ENCODE measurements around the gene PARP4.

PARP4 gene

GRCh38 chr13:24503379-24503696, 9.2 kb downstream of the PARP4 start:
- Histone ChIP-seq H3K9ac (ENCODE audit: low read depth, low read length, poor library complexity, severe bottlenecking) (no peak overlapping the region), H3K36me3 (ENCODE audit: insufficient read depth, low read length) (peaks cover 16% of the 10 kb centered on the region; the same call in 1 of the 2 replicates), H3F3A (ENCODE audit: low read depth) (no peaks in the 10 kb centered on the region), H3K9me2 (replicated peaks; ENCODE audit: low read depth, low read length) (no peaks in the 10 kb centered on the region), H3K79me2 (ENCODE audit: insufficient read depth, low read length) (peaks cover 43% of the 10 kb centered on the region), H3K4me3 (ENCODE audit: low read length, poor library complexity, severe bottlenecking) (no peak overlapping the region), H3K27me3 (ENCODE audit: insufficient read depth, low read length, poor library complexity, severe bottlenecking) (no peaks in the 10 kb centered on the region), H3K9me3 (ENCODE audit: insufficient read depth, low read depth, low read length) (no peaks in the 10 kb centered on the region), H3K4me2 (ENCODE audit: low read depth, low read length, poor library complexity, severe bottlenecking) (no peak overlapping the region), H2AFZ (ENCODE audit: low read length) (no peak overlapping the region), H3K4me1 (ENCODE audit: insufficient read depth, low read length, poor library complexity, severe bottlenecking) (no peaks in the 10 kb centered on the region), H4K20me1 (ENCODE audit: insufficient read depth, low read length, poor library complexity, severe bottlenecking) (peaks cover 7% of the 10 kb centered on the region)
- TF ChIP-seq CTCF (conservative IDR thresholded peaks at IDR 0.05; ENCODE audit: low read length) = no peak
- TF ChIP-seq EZH2phosphoT487 (IDR thresholded peaks at IDR 0.05; ENCODE audit: borderline replicate concordance) = no peak

- no peak overlapping the region for H3K4me3 ChIP-seq (ENCODE audit: low read length, poor library complexity, severe bottlenecking)
- TF ChIP-seq EZH2phosphoT487 (IDR thresholded peaks at IDR 0.05; ENCODE audit: borderline replicate concordance) (no peak), CTCF (conservative IDR thresholded peaks at IDR 0.05; ENCODE audit: low read length) (no peak)
- H2AFZ ChIP-seq (ENCODE audit: low read length) = no peak overlapping the region
- no peaks in the 10 kb centered on the region for H3K9me3 ChIP-seq (ENCODE audit: insufficient read depth, low read depth, low read length)
- peaks cover 38% of the 10 kb centered on the region for H3K79me2 ChIP-seq (ENCODE audit: insufficient read depth, low read length)
- no peaks in the 10 kb centered on the region for H3K4me1 ChIP-seq (ENCODE audit: insufficient read depth, low read length, poor library complexity, severe bottlenecking)
- H3K27me3 ChIP-seq (ENCODE audit: insufficient read depth, low read length, poor library complexity, severe bottlenecking) = no peaks in the 10 kb centered on the region
- no peaks in the 10 kb centered on the region for H3K9me2 ChIP-seq (replicated peaks; ENCODE audit: low read depth, low read length)
- no peak overlapping the region for H3K4me2 ChIP-seq (ENCODE audit: low read depth, low read length, poor library complexity, severe bottlenecking)
- H4K20me1 ChIP-seq (ENCODE audit: insufficient read depth, low read length, poor library complexity, severe bottlenecking) = peaks cover 7% of the 10 kb centered on the region
- H3K9ac ChIP-seq (ENCODE audit: low read depth, low read length, poor library complexity, severe bottlenecking) = no peak overlapping the region
- H3K36me3 ChIP-seq (ENCODE audit: insufficient read depth, low read length) = peaks cover 18% of the 10 kb centered on the region; the same call in 1 of the 2 replicates
- no peaks in the 10 kb centered on the region for H3F3A ChIP-seq (ENCODE audit: low read depth)
Observed at GRCh38 chr13:24502533-24503378, 9.8 kb downstream of the PARP4 start.

- Histone ChIP-seq H3K9me3 (ENCODE audit: insufficient read depth, low read depth, low read length) (no peaks in the 10 kb centered on the region), H3K4me2 (ENCODE audit: low read depth, low read length, poor library complexity, severe bottlenecking) (no peak overlapping the region), H3K4me1 (ENCODE audit: insufficient read depth, low read length, poor library complexity, severe bottlenecking) (no peaks in the 10 kb centered on the region), H3K9ac (ENCODE audit: low read depth, low read length, poor library complexity, severe bottlenecking) (no peak overlapping the region), H2AFZ (ENCODE audit: low read length) (no peak overlapping the region), H3K79me2 (ENCODE audit: insufficient read depth, low read length) (peaks cover 20% of the 10 kb centered on the region), H3K4me3 (ENCODE audit: low read length, poor library complexity, severe bottlenecking) (no peak overlapping the region), H3K36me3 (ENCODE audit: insufficient read depth, low read length) (peaks cover 26% of the 10 kb centered on the region; the same call in 1 of the 2 replicates), H3K9me2 (replicated peaks; ENCODE audit: low read depth, low read length) (no peaks in the 10 kb centered on the region), H4K20me1 (ENCODE audit: insufficient read depth, low read length, poor library complexity, severe bottlenecking) (no peaks in the 10 kb centered on the region), H3K27me3 (ENCODE audit: insufficient read depth, low read length, poor library complexity, severe bottlenecking) (no peaks in the 10 kb centered on the region), H3F3A (ENCODE audit: low read depth) (no peaks in the 10 kb centered on the region)
- TF ChIP-seq EZH2phosphoT487 (IDR thresholded peaks at IDR 0.05; ENCODE audit: borderline replicate concordance) (no peak), CTCF (conservative IDR thresholded peaks at IDR 0.05; ENCODE audit: low read length) (no peak)
Observed at GRCh38 chr13:24500977-24501376, 11.6 kb downstream of the PARP4 start.

All from Loucy (cell line).